Measurements from ENCODE around the gene KIR2DL3. TPM values are rescaled to one million over a fixed set of nuclear protein-coding genes. Genes with fewer than 3 reads are reported as not detected.

KIR2DL3 gene
- total RNA-seq, 2 donors from 2014 or later: not detected

DNA sequence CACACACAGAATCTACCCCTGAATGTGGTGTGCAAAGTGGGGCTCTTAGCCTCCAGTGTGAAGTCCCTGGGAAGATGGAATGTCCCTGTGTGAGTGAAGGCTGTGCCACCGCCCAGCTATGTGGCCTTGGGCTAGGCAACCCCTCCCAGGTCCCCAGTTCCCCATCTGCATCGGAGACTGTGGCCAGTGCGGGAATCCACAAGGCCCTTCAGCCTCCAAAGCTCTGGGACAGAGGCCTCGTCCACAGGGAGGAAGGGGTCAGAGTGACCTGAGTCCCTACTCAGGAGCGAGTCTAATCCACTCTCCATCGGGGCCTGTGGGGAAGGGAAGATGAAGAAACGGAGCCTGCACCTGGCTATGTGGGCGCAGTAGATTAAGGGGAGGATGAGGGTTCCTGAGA lies 33.4 kb upstream of the KIR2DL3 start:
- peaks cover 95% of the 10 kb centered on the region for H3K9me3 Mint-ChIP-seq
- Histone ChIP-seq H3K9ac (ENCODE audit: extremely low read depth, low read length, poor library complexity, severe bottlenecking) (no peak overlapping the region), H3K4me1 (ENCODE audit: control insufficient read depth, insufficient read depth, low read length) (no peaks in the 10 kb centered on the region), H3K9me3 (ENCODE audit: control insufficient read depth, low read length) (peaks cover 44% of the 10 kb centered on the region), H3K36me3 (ENCODE audit: control insufficient read depth, insufficient read depth, low read length) (no peaks in the 10 kb centered on the region), H3K27ac (ENCODE audit: low read depth, low read length) (no peak overlapping the region), H3K27me3 (ENCODE audit: control insufficient read depth, insufficient read depth, low read length, poor library complexity, severe bottlenecking) (no peaks in the 10 kb centered on the region), H3K4me3 (ENCODE audit: low read length) (no peak overlapping the region)
- H3K36me3 Mint-ChIP-seq (ENCODE audit: low read depth): no peaks in the 10 kb centered on the region
- 69 to 80% methylated on average over 5 to 8 of the region's 8 CpGs for WGBS, 2 experiments (ENCODE audit: insufficient coverage in 1 of 2, insufficient read length in 1 of 2)
- H3K27ac Mint-ChIP-seq: no peak overlapping the region
- TF ChIP-seq, protein P1, sequence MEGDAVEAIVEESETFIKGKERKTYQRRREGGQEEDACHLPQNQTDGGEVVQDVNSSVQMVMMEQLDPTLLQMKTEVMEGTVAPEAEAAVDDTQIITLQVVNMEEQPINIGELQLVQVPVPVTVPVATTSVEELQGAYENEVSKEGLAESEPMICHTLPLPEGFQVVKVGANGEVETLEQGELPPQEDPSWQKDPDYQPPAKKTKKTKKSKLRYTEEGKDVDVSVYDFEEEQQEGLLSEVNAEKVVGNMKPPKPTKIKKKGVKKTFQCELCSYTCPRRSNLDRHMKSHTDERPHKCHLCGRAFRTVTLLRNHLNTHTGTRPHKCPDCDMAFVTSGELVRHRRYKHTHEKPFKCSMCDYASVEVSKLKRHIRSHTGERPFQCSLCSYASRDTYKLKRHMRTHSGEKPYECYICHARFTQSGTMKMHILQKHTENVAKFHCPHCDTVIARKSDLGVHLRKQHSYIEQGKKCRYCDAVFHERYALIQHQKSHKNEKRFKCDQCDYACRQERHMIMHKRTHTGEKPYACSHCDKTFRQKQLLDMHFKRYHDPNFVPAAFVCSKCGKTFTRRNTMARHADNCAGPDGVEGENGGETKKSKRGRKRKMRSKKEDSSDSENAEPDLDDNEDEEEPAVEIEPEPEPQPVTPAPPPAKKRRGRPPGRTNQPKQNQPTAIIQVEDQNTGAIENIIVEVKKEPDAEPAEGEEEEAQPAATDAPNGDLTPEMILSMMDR (conservative IDR thresholded peaks at IDR 0.05): no peak
- no peaks in the 10 kb centered on the region for H3K4me1 Mint-ChIP-seq
- H3K27me3 Mint-ChIP-seq (ENCODE audit: insufficient read depth): no peaks in the 10 kb centered on the region
- no peak overlapping the region for H3K4me3 Mint-ChIP-seq
- no peak for DNase-seq

DNA sequence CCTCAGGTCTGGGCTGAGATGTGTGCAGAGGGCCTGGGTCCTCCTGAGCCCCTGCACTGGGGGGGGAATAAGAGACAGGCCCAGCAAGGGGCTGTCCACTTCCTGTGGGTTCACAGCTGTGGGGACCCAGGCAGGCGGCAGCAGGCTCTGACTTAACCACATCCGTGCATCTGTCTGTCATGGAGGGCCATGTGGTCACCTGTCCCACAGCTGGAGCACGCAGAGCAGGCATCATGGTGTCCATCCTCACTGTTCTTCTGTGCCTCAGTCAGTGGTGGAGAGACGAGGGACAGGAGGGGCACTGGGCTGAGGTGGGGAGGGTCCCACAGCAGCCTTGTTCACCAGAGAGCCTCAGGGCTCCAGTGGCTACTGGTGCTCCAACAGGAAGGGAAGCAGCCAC lies 30.4 kb upstream of the KIR2DL3 start:
- 66% methylated on average over 4 of the region's 4 CpGs; no CpG with 5 or more reads in 1 of the 2 experiments for WGBS, 2 experiments (ENCODE audit: insufficient coverage in 1 of 2, insufficient read length in 1 of 2)
- Mint-ChIP-seq H3K27me3 (ENCODE audit: insufficient read depth) (no peaks in the 10 kb centered on the region), H3K36me3 (ENCODE audit: low read depth) (no peaks in the 10 kb centered on the region), H3K9me3 (peaks cover 83% of the 10 kb centered on the region), H3K4me3 (no peak overlapping the region), H3K4me1 (no peaks in the 10 kb centered on the region), H3K27ac (no peak overlapping the region)
- no peak for DNase-seq
- H3K4me1 ChIP-seq (ENCODE audit: control insufficient read depth, insufficient read depth, low read length): no peaks in the 10 kb centered on the region
- H3K9me3 ChIP-seq (ENCODE audit: control insufficient read depth, low read length): peaks cover 31% of the 10 kb centered on the region
- no peak overlapping the region for H3K27ac ChIP-seq (ENCODE audit: low read depth, low read length)
- H3K4me3 ChIP-seq (ENCODE audit: low read length): no peak overlapping the region
- TF ChIP-seq, protein P1 (conservative IDR thresholded peaks at IDR 0.05): no peak
- no peak overlapping the region for H3K9ac ChIP-seq (ENCODE audit: extremely low read depth, low read length, poor library complexity, severe bottlenecking)
- H3K36me3 ChIP-seq (ENCODE audit: control insufficient read depth, insufficient read depth, low read length): no peaks in the 10 kb centered on the region
- H3K27me3 ChIP-seq (ENCODE audit: control insufficient read depth, insufficient read depth, low read length, poor library complexity, severe bottlenecking): no peaks in the 10 kb centered on the region

DNA sequence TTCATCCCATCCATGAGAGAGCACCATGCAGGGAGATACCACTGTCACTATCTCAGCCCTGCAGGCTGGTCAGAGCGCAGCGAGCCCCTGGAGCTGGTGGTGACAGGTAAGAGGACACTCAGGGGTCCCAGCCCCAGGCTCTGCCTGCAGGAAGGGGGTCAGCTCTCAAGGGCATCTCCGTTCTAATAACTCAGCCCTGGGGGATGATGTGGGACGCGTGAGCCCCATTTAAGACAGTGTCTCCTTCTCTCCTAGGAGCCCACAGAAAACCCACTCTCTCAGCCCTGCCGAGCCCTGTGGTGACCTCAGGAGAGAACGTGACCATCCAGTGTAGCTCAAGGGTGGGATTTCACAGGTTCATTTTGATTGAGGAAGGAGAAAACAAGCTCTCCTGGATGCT lies 29.5 kb upstream of the KIR2DL3 start:
- Mint-ChIP-seq H3K36me3 (ENCODE audit: low read depth) (no peaks in the 10 kb centered on the region), H3K4me1 (no peaks in the 10 kb centered on the region), H3K4me3 (no peak overlapping the region), H3K27ac (no peak overlapping the region), H3K9me3 (peaks cover 83% of the 10 kb centered on the region), H3K27me3 (ENCODE audit: insufficient read depth) (no peaks in the 10 kb centered on the region)
- no peaks in the 10 kb centered on the region for H3K27me3 ChIP-seq (ENCODE audit: control insufficient read depth, insufficient read depth, low read length, poor library complexity, severe bottlenecking)
- WGBS, 2 experiments (ENCODE audit: insufficient coverage in 1 of 2, insufficient read length in 1 of 2): 67 to 79% methylated on average over 1 to 6 of the region's 7 CpGs
- TF ChIP-seq, protein P1 (conservative IDR thresholded peaks at IDR 0.05): no peak
- no peak for DNase-seq
- no peak overlapping the region for H3K4me3 ChIP-seq (ENCODE audit: low read length)
- no peak overlapping the region for H3K9ac ChIP-seq (ENCODE audit: extremely low read depth, low read length, poor library complexity, severe bottlenecking)
- no peak overlapping the region for H3K27ac ChIP-seq (ENCODE audit: low read depth, low read length)
- no peaks in the 10 kb centered on the region for H3K4me1 ChIP-seq (ENCODE audit: control insufficient read depth, insufficient read depth, low read length)
- H3K9me3 ChIP-seq (ENCODE audit: control insufficient read depth, low read length): peaks cover 28% of the 10 kb centered on the region
- H3K36me3 ChIP-seq (ENCODE audit: control insufficient read depth, insufficient read depth, low read length): no peaks in the 10 kb centered on the region
